ENCODE measurements around the gene ARHGEF38. TPM values are rescaled to one million over a fixed set of nuclear protein-coding genes. Genes with fewer than 3 reads are reported as not detected.

The ARHGEF38 gene
- total RNA-seq, 1 donor from 2014 or later = not detected

DNA sequence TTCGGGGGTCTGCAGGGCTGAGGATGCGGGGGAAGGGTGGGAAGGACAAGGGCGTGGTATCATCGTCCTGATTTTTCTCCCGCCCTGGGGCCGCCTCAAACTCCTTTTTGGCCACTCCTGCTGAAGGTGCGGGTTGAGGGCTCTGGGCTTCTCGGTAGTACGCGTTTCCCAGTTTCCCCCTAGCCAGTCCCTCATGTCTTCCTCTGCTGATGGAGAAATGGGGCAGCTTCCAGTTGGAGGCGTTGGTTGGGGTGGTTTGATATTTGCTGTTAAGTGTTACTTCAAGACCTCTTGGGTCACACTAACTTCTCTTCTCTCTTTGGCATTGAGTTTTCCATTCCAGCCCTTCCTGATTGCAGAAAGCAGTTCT lies 156.6 kb downstream of the ARHGEF38 start:
- H3K4me3 ChIP-seq = peak overlapping the region; percentile 76 to 87
- H3K4me1 ChIP-seq = peaks cover 7 to 20% of the 10 kb centered on the region in 2 donors
- no peaks in the 10 kb centered on the region for H3K27me3 ChIP-seq
- TF ChIP-seq, protein P1, sequence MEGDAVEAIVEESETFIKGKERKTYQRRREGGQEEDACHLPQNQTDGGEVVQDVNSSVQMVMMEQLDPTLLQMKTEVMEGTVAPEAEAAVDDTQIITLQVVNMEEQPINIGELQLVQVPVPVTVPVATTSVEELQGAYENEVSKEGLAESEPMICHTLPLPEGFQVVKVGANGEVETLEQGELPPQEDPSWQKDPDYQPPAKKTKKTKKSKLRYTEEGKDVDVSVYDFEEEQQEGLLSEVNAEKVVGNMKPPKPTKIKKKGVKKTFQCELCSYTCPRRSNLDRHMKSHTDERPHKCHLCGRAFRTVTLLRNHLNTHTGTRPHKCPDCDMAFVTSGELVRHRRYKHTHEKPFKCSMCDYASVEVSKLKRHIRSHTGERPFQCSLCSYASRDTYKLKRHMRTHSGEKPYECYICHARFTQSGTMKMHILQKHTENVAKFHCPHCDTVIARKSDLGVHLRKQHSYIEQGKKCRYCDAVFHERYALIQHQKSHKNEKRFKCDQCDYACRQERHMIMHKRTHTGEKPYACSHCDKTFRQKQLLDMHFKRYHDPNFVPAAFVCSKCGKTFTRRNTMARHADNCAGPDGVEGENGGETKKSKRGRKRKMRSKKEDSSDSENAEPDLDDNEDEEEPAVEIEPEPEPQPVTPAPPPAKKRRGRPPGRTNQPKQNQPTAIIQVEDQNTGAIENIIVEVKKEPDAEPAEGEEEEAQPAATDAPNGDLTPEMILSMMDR (IDR thresholded peaks at IDR 0.05) = no peak
- no peaks in the 10 kb centered on the region for H3K36me3 ChIP-seq
- intact Hi-C loops (cut with DNase I) = loop anchor here (5.0 kb wide), 4 partner anchors 188 to 608 kb away; partner anchors contain the start of genes AIMP1, NPNT, PPA2 and TBCK
- H3K9me3 ChIP-seq = no peaks in the 10 kb centered on the region
- no peak for DNase-seq (ENCODE audit: low spot score in 2 of 2)
- H3K27ac ChIP-seq = peak overlapping the region; percentile 84 to 90

DNA sequence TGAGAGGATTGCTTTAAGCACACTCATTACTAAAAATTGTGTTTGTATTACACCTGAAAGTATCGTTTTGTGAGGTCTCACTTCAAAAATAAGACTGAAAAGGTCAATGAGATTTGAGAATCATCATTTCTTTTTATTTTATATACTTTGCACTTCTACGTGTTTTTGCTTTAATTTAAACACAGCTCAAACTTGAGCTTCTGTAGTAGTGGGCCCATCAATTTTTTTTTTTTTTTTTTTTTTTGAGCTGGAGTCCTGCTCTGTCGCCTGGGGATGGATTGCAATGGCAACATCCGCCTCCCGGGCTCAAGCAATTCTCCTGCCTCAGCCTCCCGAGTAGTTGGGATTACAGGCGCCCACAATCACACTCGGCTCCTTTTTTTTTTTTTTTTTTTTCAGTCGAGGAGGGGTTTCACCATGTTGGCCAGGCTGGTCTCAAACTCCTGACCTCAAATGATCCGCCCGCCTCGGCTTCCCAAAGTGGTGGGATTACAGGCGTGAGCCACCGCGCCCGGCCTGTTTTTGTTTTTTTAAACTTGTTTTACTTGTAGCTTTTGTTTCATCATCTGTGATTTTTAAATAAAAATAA lies 157.7 kb downstream of the ARHGEF38 start:
- Histone ChIP-seq H3K4me3 (no peak overlapping the region), H3K9me3 (no peaks in the 10 kb centered on the region), H3K4me1 (peaks cover 10 to 21% of the 10 kb centered on the region in 2 donors), H3K27me3 (no peaks in the 10 kb centered on the region), H3K36me3 (no peaks in the 10 kb centered on the region), H3K27ac (no peak overlapping the region)
- TF ChIP-seq, protein P1 (IDR thresholded peaks at IDR 0.05) = no peak
- intact Hi-C loops (cut with DNase I) = loop anchor here (5.0 to 10.0 kb wide), 2 partner anchors 265 to 1223 kb away; no protein-coding TSS in a partner anchor
- no peak for DNase-seq (ENCODE audit: low spot score in 2 of 2)

- no peaks in the 10 kb centered on the region for H3K9me3 ChIP-seq
- no peak overlapping the region for H3K27ac ChIP-seq
- intact Hi-C loops (cut with DNase I) = loop anchor here (5.0 to 10.0 kb wide), 2 partner anchors 264 to 1223 kb away; no protein-coding TSS in a partner anchor
- H3K36me3 ChIP-seq = no peaks in the 10 kb centered on the region
- peaks cover 10 to 21% of the 10 kb centered on the region in 2 donors for H3K4me1 ChIP-seq
- H3K27me3 ChIP-seq = no peaks in the 10 kb centered on the region
- TF ChIP-seq, protein P1 (IDR thresholded peaks at IDR 0.05) = no peak
- H3K4me3 ChIP-seq = no peak overlapping the region
- no peak for DNase-seq (ENCODE audit: low spot score in 2 of 2)
These were observed 158.3 kb downstream of the ARHGEF38 start for GRCh38 chr4:105710678-105711077.

- no peak overlapping the region for H3K27ac ChIP-seq
- DNase-seq (ENCODE audit: low spot score in 2 of 2) = no peak
- no peaks in the 10 kb centered on the region for H3K36me3 ChIP-seq
- TF ChIP-seq, protein P1 (IDR thresholded peaks at IDR 0.05) = no peak
- H3K27me3 ChIP-seq = no peaks in the 10 kb centered on the region
- intact Hi-C loops (cut with DNase I) = loop anchor here (5.0 to 10.0 kb wide), 2 partner anchors 262 to 1225 kb away; no protein-coding TSS in a partner anchor
- no peak overlapping the region for H3K4me3 ChIP-seq
- no peaks in the 10 kb centered on the region for H3K9me3 ChIP-seq
- peaks cover 6 to 11% of the 10 kb centered on the region in 2 donors for H3K4me1 ChIP-seq
These were observed 160.3 kb downstream of the ARHGEF38 start for GRCh38 chr4:105712766-105713165.

- intact Hi-C loops (cut with DNase I) = loop anchor here (5.0 to 10.0 kb wide), 2 partner anchors 261 to 1227 kb away; no protein-coding TSS in a partner anchor
- DNase-seq (ENCODE audit: low spot score in 2 of 2) = no peak
- Histone ChIP-seq H3K4me3 (peak overlapping the region; percentile 4 to 41), H3K9me3 (no peaks in the 10 kb centered on the region), H3K27me3 (no peaks in the 10 kb centered on the region), H3K27ac (no peak overlapping the region), H3K4me1 (peaks cover 6 to 11% of the 10 kb centered on the region in 2 donors), H3K36me3 (no peaks in the 10 kb centered on the region)
- TF ChIP-seq, protein P1 (IDR thresholded peaks at IDR 0.05) = no peak
These were observed 161.7 kb downstream of the ARHGEF38 start for GRCh38 chr4:105714071-105714521.

All from ascending aorta (tissue), 2 donors.